Ectodermal cell (in vitro differentiated cells): Measurements from ENCODE around the gene COL5A1.

Source experiments
- H3K27ac ChIP-seq: 2 replicates; pipeline ENCODE4 v1.7.0; 2013; ENCODE audit warnings: mild to moderate bottlenecking, low read depth, low read length; ENCODE audit not compliant: insufficient read depth, poor library complexity, severe bottlenecking
- H3K27me3 ChIP-seq: 2 replicates; pipeline ENCODE4 v1.7.0; 2013; ENCODE audit warnings: mild to moderate bottlenecking, low read length; ENCODE audit not compliant: insufficient read depth, control insufficient read depth, poor library complexity, severe bottlenecking
- H3K36me3 ChIP-seq: one replicate; pipeline ENCODE4 v1.7.0; 2013; ENCODE audit warnings: low read length; ENCODE audit not compliant: control insufficient read depth, insufficient read depth
- H3K4me1 ChIP-seq: one replicate; pipeline ENCODE4 v1.7.0; 2013; ENCODE audit warnings: low read length; ENCODE audit not compliant: control insufficient read depth, insufficient read depth
- H3K4me3 ChIP-seq: 2 replicates; pipeline ENCODE4 v1.7.0; 2013; ENCODE audit warnings: low read depth, low read length, control low read depth; ENCODE audit not compliant: insufficient read depth
- H3K9me3 ChIP-seq: 2 replicates; pipeline ENCODE4 v1.7.0; 2013; ENCODE audit warnings: mild to moderate bottlenecking, low read length, moderate library complexity; ENCODE audit not compliant: control insufficient read depth
- WGBS, 2 experiments: methylation state at CpG; one replicate each; pipeline ENCODE4 v1.1.7; 2013; ENCODE audit warnings: missing lambda C conversion rate in 2 of 2; 5-methylcytosine and 5-hydroxymethylcytosine counted together

The COL5A1 gene

GRCh38 chr9:134731497-134732391, 90.1 kb downstream of the COL5A1 start:
- Histone ChIP-seq H3K36me3 (no peaks in the 10 kb centered on the region), H3K4me1 (peaks cover 15% of the 10 kb centered on the region), H3K27me3 (no peaks in the 10 kb centered on the region), H3K27ac (no peak overlapping the region), H3K9me3 (no peaks in the 10 kb centered on the region), H3K4me3 (no peak overlapping the region)
- 93% methylated on average over 45 of the region's 45 CpGs for WGBS, 2 experiments

- no peaks in the 10 kb centered on the region for H3K27me3 ChIP-seq
- H3K4me3 ChIP-seq, result no peak overlapping the region
- no peaks in the 10 kb centered on the region for H3K9me3 ChIP-seq
- H3K4me1 ChIP-seq, result peaks cover 15% of the 10 kb centered on the region
- 94 to 95% methylated on average over 26 of the region's 26 CpGs for WGBS, 2 experiments
- no peaks in the 10 kb centered on the region for H3K36me3 ChIP-seq
- H3K27ac ChIP-seq, result no peak overlapping the region
These were observed 90.9 kb downstream of the COL5A1 start for GRCh38 chr9:134732392-134733110.

GRCh38 chr9:134733480-134734232, 92.1 kb downstream of the COL5A1 start:
- H3K27me3 ChIP-seq, result no peaks in the 10 kb centered on the region
- H3K4me1 ChIP-seq, result peaks cover 15% of the 10 kb centered on the region
- 90% methylated on average over 16 of the region's 16 CpGs for WGBS, 2 experiments
- no peak overlapping the region for H3K27ac ChIP-seq
- no peaks in the 10 kb centered on the region for H3K36me3 ChIP-seq
- no peak overlapping the region for H3K4me3 ChIP-seq
- H3K9me3 ChIP-seq, result no peaks in the 10 kb centered on the region

- Histone ChIP-seq H3K9me3 (no peaks in the 10 kb centered on the region), H3K27ac (no peak overlapping the region), H3K36me3 (no peaks in the 10 kb centered on the region), H3K27me3 (no peaks in the 10 kb centered on the region), H3K4me3 (no peak overlapping the region), H3K4me1 (peaks cover 15% of the 10 kb centered on the region)
- 82 to 83% methylated on average over 8 of the region's 8 CpGs for WGBS, 2 experiments
These were observed 92.7 kb downstream of the COL5A1 start for GRCh38 chr9:134734270-134734669.

GRCh38 chr9:134735441-134736175, 94.0 kb downstream of the COL5A1 start:
- Histone ChIP-seq H3K4me1 (peaks cover 15% of the 10 kb centered on the region), H3K4me3 (no peak overlapping the region), H3K9me3 (no peaks in the 10 kb centered on the region), H3K36me3 (no peaks in the 10 kb centered on the region), H3K27ac (no peak overlapping the region), H3K27me3 (no peaks in the 10 kb centered on the region)
- 91 to 92% methylated on average over 20 of the region's 20 CpGs for WGBS, 2 experiments

GRCh38 chr9:134736791-134737497, 95.3 kb downstream of the COL5A1 start:
- no peak overlapping the region for H3K4me3 ChIP-seq
- H3K27me3 ChIP-seq, result no peaks in the 10 kb centered on the region
- no peaks in the 10 kb centered on the region for H3K9me3 ChIP-seq
- no peaks in the 10 kb centered on the region for H3K36me3 ChIP-seq
- 92 to 93% methylated on average over 18 of the region's 18 CpGs for WGBS, 2 experiments
- no peak overlapping the region for H3K27ac ChIP-seq
- peaks cover 15% of the 10 kb centered on the region for H3K4me1 ChIP-seq

- Histone ChIP-seq H3K4me3 (no peak overlapping the region), H3K27me3 (no peaks in the 10 kb centered on the region), H3K9me3 (no peaks in the 10 kb centered on the region), H3K36me3 (no peaks in the 10 kb centered on the region), H3K27ac (no peak overlapping the region), H3K4me1 (peaks cover 15% of the 10 kb centered on the region)
- 88% methylated on average over 26 of the region's 26 CpGs for WGBS, 2 experiments
These were observed 96.4 kb downstream of the COL5A1 start for GRCh38 chr9:134737842-134738580.

GRCh38 chr9:134738869-134739659, 97.5 kb downstream of the COL5A1 start:
- Histone ChIP-seq H3K4me1 (peaks cover 12% of the 10 kb centered on the region), H3K27ac (no peak overlapping the region), H3K36me3 (no peaks in the 10 kb centered on the region), H3K9me3 (no peaks in the 10 kb centered on the region), H3K4me3 (no peak overlapping the region), H3K27me3 (no peaks in the 10 kb centered on the region)
- WGBS, 2 experiments, result 54 to 58% methylated on average over 31 of the region's 31 CpGs
